ENCODE results near the gene SIRT7. TPM values are rescaled to one million over a fixed set of nuclear protein-coding genes. Genes with fewer than 3 reads are reported as not detected.

Gene SIRT7
- total RNA-seq, 1 donor from 2014 or later, result 8.3 TPM

DNA sequence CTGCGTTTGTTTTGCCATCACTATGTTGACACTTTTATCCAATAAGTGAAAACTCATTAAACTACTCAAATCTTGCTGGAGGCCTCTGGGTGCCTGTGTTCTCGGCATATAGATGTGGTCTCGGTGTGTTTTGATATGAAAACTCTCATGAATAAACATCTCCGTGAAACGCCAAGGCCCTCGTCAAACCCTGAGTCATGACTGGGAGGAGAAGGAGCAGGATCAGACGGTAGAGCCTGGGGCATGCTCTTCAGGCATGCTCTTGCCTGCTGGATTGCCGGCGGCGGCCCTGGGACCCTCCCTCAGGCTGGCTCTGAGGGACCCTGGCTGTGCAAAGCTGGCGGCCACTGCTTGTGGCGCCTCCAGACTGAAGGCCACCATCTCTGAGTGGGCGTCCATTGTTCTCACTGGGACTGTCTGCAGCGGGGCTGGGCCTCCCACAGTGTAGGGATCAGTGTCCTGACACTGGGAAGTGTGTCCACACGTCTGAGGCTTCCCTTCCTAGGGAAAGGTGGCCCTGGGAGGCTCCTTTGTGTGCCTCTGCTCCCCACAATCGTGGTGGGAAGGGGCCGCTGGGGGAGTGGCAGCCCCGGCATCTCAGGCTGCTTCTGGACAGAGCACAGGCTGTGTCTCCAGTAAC lies 17.7 kb downstream of the SIRT7 start:
- DNase-seq (ENCODE audit: low spot score), result no peak
- intact Hi-C loops (cut with DNase I), result no loop called here

GRCh38 chr17:81899514-81900166 lies 18.3 kb downstream of the SIRT7 start:
- intact Hi-C loops (cut with DNase I), result no loop called here
- DNase-seq (ENCODE audit: low spot score), result no peak

- intact Hi-C loops (cut with DNase I), result no loop called here
- DNase-seq (ENCODE audit: low spot score), result no peak
These were observed 19.1 kb downstream of the SIRT7 start for GRCh38 chr17:81898885-81899284.

- intact Hi-C loops (cut with DNase I), result no loop called here
- no peak for DNase-seq (ENCODE audit: low spot score)
These were observed 19.7 kb downstream of the SIRT7 start for GRCh38 chr17:81898029-81898866.

GRCh38 chr17:81895400-81895799 lies 22.6 kb downstream of the SIRT7 start:
- intact Hi-C loops (cut with DNase I), result no loop called here
- DNase-seq (ENCODE audit: low spot score), result no peak

- intact Hi-C loops (cut with DNase I), result no loop called here
- no peak for DNase-seq (ENCODE audit: low spot score)
These were observed 26.7 kb downstream of the SIRT7 start for GRCh38 chr17:81891303-81891552.

- intact Hi-C loops (cut with DNase I), result no loop called here
- no peak for DNase-seq (ENCODE audit: low spot score)
These were observed 27.3 kb downstream of the SIRT7 start for GRCh38 chr17:81890447-81891302.

DNA sequence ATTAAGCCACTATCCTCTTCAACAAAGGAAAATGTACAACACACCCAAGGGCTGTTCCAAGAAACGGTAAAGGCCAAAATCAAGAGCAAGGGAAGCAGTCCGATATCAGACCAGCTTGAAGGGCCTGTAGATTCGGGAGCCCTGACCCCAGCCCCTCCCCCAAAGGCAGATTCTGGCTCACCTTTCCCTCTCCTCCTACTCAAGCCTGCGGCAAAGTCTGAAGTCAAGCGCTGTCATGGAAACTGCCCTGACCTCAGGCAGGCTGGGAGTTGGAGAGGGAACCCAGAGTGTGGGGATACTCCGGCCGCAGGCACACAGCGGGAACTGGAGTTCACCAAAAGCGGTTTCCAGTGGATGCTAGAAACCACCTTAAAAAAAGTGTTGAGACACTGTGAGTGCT lies 28.4 kb downstream of the SIRT7 start:
- intact Hi-C loops (cut with DNase I), result no loop called here
- no peak for DNase-seq (ENCODE audit: low spot score)

- intact Hi-C loops (cut with DNase I), result no loop called here
These were observed 28.9 kb downstream of the SIRT7 start for GRCh38 chr17:81888988-81889595.

GRCh38 chr17:81888105-81888987 lies 29.6 kb downstream of the SIRT7 start:
- intact Hi-C loops (cut with DNase I), result no loop called here
- no peak for DNase-seq (ENCODE audit: low spot score)

More at GRCh38 chr17:81888988-81889595, 28.9 kb downstream of the SIRT7 start:
- no peak for DNase-seq (ENCODE audit: low spot score)

DNA sequence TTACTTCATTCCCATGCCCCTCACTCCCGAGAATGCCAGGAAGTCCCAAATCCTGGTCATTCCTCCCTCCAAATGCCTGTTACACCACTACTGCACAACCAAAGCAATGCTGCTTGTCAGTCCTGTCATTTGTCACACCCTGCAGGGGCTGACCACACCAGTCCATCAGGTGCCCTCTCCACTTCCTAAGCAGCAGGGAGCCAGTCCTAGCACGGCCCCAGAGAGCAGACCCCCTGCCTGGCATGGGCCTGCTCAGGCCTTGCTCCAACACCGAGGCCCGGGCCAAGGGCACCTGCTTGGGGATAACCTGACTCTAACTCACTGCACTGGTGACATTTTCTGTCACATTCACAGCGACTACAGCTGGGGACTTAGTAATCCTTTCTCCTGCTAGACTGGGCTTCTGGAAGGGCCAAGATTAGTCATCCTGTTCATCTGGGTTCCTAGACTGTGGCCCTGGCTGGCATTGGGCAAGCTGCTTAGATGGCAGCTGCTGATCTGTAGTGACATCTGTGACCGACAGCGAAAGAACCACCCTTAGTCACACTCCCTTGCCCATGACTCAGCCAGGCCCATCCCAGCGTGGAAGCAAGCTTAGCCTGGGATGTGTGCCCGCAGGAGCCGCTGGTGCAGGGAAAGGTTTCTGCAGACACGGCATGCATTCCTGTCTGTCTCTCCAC lies 32.0 kb downstream of the SIRT7 start:
- no peak for DNase-seq (ENCODE audit: low spot score)
- intact Hi-C loops (cut with DNase I), result no loop called here

GRCh38 chr17:81885454-81885853 lies 32.5 kb downstream of the SIRT7 start:
- intact Hi-C loops (cut with DNase I), result no loop called here
- DNase-seq (ENCODE audit: low spot score), result no peak

GRCh38 chr17:81884968-81885367 lies 33.0 kb downstream of the SIRT7 start:
- intact Hi-C loops (cut with DNase I), result no loop called here

DNA sequence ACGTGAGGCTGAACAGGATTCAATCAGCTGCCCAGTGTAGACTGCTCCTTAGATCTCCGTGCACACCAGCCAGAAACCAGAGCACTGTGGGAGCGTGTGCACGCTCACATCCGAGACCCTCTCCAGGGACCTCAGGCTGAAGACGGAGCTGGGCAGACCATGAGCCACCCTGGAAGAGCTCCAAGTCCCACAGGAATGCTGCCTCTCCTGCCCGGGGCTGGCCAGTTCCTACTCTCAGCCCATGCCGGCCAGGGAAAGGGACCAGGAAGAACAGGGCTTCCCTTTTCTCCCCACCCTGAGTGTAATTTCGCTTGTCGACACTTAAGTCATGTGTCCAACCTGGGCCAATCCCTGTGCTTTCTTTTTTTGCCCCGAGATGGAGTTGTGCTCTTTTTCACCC lies 33.5 kb downstream of the SIRT7 start:
- intact Hi-C loops (cut with DNase I), result no loop called here
- no peak for DNase-seq (ENCODE audit: low spot score)

More at GRCh38 chr17:81884968-81885367, 33.0 kb downstream of the SIRT7 start:
- DNase-seq (ENCODE audit: low spot score), result no peak

DNA sequence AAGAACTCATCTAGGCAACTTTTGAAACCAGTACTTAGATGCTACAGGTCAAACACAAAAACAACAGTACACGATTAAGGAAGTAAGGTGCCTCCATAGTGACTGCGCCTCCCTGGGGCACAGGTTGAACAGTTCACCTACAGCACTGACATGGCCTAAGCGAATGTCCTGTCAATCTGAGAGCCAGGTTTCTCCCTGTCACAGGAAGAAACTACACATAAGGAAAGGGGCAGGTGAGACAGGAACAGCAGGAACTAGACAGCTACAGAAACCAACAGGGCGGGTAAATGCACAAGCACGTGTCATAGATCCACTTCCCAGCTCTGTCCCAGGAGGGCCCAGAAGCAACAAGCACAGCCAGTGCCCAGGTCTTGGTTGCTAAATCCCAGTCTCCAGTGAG lies 38.9 kb downstream of the SIRT7 start:
- intact Hi-C loops (cut with DNase I), result no loop called here
- DNase-seq (ENCODE audit: low spot score), result no peak

DNA sequence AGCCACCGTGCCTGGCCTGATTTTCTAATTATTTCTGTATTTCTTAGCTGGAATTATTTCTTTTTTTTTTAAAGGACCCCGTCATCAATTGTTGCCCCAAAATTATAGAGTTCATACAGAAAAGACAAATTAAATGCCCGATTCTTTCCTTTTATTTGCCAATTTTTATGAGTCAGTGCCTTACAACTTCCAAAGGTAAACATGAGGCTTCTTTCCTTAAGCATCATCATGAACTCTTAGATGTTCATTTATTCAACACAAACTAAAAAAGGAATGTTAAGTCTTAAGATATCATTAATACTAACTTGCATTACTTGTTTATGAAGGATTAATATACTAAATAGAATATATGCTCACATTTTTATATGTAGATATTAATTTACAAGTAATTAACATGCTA lies 39.7 kb downstream of the SIRT7 start:
- intact Hi-C loops (cut with DNase I), result no loop called here
- no peak for DNase-seq (ENCODE audit: low spot score)

GRCh38 chr17:81877569-81877968 lies 40.4 kb downstream of the SIRT7 start:
- DNase-seq (ENCODE audit: low spot score), result no peak
- intact Hi-C loops (cut with DNase I), result no loop called here
